GM18517 (cell line): ENCODE data around the gene AKR7A2.

Experiments used
- ATAC-seq: cut with Tn5 transposase; IDR thresholded peaks from one replicate; pipeline ENCODE4 v1.9.1; 2021; ENCODE audit warnings: mild to moderate bottlenecking, moderate library complexity; ENCODE audit not compliant: unreplicated experiment

The AKR7A2 gene

DNA sequence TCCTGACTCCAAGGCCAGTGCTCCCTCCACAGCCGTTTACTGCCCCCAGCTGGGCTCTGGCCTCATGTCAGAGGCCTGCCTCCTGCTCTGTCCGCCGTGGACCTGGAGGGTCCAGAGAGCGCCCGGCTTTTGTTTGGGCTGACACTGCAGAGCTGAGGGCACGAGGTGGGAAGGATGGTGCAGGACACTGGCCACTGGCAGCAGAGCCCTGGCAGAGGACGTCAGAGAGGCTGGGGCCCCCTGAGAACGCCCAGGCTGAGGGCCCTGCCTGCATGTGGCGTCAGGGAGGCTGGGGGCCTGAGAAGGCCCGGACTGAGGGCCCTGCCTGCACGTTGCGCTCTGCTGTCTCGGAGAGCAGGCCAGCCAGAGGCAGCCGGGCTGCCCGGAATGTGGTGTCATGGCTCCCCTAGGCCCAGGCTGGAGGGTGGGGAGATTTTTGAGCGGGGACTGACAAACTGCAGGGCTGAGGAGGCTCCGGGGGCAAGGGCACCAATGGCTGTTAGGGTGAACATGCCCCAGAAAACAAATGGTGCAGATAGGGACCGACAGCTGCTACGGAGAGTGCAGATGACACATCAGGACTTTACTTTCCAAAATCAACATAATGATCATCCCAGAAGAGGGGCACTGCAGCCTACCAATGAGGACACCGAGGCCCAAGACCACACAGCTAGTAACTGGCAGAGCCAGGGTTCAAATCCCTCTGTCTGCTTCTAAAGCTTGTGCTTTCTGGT is 31.8 kb upstream of the AKR7A2 start:
- no peak for ATAC-seq

DNA sequence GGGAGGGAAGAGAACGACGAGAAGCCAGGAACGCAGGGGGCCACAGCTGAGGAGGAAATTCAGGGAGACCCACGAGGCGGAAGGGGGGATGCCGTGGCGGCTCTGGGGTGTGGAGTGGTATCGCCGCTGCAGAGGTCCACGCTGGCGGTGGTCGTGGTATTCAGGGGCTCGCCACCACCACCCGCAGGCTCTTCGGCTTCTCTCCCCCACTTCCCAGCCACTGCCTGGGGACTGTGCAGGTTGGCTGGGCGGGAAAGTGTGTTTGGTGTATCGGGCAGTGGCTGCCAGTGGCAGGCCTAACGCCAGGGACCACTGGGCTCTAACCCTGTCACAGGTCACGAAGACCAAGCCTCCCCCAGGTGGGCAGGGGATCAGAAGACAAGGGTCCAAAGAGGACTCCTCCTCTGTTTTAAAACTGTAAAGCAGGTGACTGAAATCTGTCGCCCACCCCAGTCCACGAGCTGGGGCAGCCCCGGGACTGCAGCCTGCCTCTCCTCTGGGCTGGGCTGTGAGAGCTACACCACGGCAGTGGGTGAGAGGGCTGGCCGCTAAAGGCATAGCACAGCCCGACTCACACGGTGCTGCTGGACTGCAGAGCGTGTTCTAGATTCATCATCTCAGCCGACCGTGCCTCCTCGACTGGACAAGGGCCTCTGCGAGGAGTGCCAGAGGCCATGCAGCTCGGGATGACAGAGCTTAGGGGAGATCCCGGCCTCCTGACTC is 31.1 kb upstream of the AKR7A2 start:
- no peak for ATAC-seq

DNA sequence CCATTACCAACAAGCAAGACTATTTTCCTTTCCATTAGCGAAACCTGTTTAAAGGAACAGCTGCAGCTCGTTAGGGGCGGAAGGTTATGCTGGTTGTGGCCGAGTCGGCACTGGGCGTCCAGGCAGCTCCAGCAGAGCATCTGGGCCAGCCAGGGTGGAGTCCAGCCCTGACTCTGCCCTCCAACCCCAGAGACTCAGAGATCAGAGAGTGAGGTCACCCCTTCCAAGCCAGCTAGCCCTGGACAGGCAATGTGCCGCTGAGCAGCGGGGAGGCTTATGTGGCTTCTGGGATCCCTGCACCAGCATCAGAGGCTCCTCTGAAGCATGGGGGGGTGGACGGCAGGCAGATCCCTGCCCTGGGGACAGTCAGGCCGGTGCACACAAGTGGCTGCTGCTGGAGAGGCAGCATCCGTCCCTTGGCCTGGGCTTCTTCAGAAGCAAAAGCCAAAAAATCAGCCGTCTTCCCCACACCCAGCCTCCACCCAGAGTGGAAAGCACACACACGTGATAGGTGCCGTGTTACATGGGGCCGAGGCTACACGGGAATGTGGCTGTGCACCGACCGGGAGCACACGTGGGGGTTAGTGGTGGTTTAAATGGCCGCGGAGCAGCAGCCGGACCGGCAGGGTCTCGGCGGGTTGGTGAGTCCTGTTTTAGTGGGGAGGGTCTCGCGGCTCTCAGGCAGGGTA is 30.3 kb upstream of the AKR7A2 start:
- no peak for ATAC-seq

DNA sequence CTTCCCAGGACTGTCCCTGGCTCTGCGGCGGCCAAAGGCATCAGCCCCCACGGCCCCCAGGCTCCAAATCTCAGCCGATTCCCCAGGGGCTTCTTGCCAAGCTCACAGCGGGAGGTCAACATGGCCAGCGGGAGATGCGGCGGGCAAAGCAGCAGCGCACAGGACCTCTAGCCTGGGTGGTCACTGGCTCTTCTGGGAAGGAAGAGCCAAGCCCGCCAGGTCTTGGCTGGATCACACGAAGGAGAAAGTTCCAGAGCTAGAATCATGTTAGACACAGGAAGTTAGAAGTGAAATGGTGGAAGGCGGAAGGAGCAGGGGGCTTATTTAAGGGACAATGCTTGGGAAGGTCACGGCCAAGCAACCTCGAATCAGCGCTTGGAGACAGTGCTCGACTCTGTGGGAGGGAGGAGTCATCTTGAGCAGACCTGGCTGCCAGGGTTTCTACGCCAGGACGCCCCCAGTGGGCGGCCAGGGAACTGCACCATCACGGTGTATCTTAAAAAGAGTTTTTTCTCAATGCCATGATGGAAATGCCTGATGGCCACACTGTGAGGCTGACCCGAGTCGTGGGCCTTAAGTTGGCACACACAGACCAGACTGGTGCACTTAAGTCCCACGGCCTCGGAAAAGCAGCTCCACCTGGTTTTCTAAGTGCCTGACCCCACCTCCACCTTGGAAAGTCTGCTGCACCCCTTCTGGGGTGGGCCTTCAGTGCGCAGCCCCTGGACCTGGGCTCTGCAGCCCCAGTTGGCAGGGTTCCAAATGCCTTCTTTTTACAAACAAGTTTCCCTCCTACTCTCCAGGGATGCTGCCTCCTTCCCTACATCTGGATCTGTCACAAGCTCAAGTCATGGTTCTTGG is 29.5 kb upstream of the AKR7A2 start:
- no peak for ATAC-seq

DNA sequence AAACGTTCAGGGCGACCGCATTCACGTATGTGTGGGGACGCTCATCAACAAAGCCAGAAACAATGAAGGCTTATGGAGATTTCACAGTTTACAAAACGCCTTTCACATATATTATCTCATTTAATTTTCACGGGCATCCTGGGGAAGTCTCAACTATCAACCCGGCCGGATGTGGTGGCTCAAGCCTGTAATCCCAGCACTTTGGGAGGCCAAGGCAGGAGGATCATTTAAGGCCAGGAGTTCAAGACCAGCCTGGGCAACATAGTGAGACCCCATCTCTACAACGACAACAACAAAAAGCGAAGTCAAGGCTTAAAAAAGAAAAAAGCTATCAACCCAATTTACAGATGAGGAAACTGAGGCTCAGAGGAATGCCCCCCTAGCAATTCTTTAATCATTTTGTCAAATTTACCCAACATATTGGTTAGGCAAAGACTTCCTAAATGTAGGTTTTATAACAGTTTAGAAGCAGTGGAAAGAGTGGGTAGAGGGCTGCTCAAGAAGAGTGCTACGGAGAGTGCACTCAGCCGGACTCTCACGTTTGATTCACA is 28.5 kb upstream of the AKR7A2 start:
- ATAC-seq: no peak

DNA sequence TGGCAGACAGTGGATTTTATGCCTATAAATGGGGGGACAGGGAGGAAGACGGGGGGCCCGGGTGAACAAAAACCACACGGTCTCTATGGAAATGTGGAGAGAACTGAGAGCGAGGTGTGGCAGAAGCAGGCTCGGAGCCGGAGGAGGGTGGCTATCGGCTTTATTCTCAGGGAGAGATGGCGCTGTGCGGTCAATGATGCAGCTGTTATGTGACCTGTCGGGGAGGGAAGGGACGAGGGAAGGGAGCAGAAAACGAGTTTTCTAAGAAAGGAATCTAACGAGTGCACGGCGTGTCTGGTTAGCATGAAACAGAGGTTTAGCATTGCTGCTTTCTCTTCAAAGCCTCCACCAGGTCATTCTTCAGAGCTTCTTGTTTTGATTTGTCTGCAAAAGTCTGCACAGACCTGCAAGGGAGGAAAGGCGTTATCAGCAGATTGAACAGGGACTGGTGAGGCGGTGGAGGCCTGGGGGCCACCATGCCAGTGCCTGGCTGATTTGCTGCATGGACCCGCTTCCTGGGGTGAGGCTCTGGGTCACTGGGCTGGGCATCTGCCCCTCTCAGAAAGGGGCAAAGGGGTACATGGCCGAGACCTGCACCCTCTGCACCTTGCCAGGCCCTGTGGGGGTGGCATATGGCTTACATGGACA is 27.4 kb upstream of the AKR7A2 start:
- ATAC-seq: no peak

DNA sequence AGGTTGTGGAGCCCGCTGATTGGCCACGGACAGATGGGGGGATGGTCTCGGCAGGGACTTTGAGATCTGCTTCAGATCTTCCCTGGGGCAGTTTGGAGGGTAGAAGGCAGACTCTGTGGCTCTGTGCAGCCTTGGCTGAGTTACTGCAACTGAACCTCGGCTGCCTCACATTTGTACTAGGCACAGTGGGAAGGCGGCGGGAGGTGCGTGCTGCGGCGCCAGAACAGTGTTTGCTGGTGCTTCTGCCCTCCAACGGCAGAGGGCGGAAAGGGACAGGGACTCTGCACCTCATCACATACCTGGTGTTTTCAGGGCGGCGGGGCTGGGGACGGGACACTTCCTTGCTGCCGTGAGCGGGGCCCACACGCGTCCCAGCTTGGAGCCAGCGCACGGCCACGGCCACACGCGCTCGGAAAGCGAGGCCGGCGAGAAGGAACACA is 26.4 kb upstream of the AKR7A2 start:
- ATAC-seq: no peak

DNA sequence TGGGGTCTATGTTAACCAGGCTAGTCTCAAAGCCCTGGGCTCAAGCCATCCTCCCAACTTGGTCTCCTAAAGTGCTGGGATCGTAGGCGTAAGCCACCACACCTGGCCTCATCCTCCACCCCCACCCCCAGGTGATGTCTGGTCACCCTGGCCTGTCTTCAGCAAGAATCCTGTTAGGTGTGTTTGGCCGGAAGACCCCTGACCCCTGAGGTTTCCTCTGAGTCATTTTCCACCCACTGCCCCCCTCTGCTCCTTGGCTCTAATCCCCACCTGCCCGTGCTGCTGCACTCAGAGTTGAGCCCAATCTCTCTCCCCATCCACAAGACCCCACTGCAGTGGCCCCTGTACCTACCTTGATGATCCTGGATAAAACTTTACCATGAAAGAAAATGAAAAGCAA is 25.3 kb upstream of the AKR7A2 start:
- ATAC-seq: no peak

DNA sequence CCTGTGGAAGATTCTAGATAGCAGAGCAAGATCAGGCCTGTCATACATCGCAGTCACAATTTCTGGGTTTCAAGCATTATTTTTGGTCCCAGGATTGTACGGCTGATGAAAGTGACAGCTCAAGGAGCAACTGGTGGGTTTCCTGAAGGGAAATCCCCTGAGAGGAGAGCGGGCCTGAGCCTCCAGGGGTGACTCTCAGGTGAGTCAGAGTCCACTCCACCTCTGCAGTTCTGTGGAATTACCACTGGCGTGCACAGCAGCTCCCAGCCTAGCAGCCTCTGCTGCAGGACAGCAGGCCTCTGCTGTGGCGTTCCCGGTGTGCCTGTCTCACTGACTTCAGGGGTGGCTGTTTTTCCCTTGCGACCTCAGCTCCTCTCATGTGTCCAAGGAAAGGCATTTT is 24.6 kb upstream of the AKR7A2 start:
- no peak for ATAC-seq

DNA sequence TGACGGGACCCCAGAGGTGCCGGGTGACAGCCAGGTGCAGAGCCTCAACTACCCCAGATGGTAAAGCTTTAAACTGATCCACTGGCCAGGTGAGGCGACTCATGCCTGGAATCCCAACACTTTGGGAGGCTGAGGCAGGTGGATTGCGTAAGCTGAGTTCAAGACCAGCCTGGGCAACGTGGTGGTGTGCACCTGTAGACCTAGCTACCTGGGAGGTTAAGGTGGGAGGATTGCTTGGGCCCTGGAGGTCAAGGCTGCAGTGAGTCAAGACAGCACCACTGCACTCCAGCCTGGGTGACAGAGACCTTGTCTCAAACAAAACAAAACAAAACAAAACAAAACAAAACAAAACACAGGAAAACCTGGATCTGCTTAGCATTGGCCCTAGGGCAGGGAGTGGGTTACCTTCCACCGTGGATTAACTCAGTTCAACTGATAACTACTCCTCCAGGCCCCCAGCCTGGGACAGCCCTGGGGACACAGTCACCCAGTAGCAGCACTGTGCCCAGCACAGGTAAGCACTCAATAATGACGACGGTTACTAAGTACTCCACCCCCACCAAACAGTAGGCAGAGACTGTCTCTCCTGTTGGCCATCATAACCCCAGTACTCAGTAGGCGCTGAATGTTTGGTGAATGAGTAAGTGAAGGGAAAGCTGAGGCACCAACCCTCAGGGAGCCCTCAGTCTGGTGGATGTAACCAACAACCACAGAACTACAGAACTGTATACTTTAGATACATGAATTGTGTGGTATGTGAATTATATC is 21.8 kb upstream of the AKR7A2 start:
- no peak for ATAC-seq

DNA sequence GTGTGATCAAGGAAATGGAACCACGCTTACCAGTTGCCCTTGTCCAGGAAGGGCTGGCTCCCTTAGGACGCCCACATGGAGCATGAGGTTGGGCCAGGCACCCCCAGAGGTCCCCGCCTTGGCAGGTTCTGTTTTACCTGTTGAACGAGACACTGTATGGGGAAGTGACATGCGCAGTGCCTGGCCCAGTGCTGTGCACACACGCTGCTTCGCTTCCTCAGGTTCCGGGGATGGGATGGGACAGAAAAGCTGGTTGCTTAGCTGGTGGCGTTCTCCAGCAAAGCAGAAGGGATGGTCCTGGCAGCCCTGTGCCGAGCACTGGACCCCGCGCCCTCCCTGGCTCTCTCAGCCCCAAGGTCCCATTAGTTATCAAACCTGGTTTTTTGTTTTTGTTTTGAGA is 20.9 kb upstream of the AKR7A2 start:
- ATAC-seq: no peak

DNA sequence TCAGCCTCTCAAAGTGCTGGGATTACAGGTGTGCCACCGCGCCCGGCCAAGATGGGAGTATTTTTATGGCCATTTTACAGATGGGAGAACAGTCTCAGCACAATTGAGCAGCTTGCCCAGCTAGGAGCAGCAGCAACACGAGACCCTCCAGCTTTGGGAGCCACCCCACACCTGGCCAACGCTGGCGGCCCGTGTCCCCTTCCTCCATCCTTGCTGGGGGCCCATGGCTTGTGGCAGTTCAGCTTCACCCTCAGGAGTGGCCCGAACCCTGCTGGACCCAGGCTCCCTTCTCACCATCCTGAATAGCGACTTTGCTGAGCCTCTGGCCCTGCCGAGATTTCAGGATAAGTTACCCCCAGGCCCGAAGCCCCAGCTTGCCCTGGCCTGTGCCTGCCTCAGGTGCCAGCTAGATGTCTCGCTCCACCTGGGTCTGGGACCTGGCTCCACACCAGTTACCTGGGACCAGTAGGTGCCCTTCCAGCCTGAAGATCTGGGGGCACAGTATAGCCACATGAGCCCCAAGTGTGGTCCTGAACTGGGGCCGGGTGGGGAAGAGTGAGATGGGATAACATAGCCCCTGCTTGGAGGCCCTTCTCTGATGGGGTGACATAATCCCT is 19.4 kb upstream of the AKR7A2 start:
- ATAC-seq: no peak

DNA sequence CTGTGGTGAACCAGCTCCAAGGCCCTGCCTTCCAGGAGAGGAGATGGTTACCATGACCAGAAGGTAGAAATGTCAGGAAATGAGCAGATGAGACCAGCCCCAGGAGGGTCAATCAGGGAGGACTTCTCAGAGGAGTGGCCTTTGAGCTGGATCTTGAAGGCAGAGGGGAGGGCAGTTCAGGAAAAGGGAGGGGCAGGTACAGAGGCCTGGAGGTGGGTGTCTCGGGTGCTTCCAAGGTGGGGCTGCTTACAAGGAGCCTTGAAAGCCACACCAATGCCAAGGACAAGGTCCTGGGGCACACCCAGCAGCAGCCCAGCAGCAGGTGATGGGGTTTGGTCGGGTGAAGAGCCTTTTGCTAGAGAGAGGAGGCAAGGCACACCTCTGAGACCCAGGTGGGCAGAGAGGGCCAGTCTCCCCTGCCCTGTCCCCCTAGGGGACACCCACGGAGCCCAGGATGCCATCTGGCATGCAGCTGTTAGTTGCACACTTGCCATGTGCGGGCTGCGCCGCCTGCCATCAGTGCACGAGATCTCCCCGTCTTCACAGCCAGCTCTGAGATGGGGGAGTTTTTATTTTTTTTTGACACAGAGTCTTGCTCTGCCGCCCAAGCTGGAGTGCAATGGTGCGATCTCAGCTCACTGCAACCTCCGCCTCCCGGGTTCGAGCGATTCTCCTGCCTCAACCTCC is 18.6 kb upstream of the AKR7A2 start:
- no peak for ATAC-seq

DNA sequence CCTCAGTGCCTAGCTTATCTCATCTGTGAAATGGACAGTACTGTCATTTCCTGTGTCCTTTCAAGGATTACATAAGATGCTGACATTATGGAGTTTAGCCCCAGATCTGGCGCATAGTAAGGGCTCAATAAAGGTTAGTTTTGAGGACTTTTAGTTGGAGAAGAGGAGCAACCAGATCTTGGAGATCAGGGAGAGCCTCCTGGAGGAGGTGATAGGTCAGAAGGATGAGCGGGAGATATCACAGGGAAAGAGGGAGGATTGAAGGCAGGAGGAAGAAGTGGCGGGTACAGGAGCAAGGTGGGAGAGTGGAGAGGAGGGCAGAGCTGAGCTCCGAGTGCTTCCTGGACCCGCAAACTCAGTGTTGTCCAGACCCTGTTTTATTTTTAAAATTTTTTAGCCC is 17.7 kb upstream of the AKR7A2 start:
- no peak for ATAC-seq

DNA sequence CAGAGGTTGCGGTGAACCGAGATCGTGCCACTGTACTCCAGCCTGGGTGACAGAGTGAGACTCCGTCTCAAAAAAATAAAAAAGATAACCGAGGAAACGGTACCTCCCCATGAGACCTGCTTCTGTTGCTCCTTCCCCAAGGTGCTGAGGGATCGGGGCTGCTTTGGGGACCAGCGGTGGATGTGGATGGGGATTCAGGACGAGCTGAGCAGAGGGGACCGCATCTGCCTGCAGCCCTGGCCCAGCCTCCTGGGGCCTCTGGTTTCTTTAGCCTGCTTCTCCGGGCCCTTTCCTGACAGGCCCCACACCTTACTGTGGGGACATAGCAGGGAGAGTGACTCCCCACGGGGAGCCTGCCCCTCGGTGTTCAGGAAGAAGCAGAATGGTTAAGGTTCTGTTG is 17.2 kb upstream of the AKR7A2 start:
- no peak for ATAC-seq

DNA sequence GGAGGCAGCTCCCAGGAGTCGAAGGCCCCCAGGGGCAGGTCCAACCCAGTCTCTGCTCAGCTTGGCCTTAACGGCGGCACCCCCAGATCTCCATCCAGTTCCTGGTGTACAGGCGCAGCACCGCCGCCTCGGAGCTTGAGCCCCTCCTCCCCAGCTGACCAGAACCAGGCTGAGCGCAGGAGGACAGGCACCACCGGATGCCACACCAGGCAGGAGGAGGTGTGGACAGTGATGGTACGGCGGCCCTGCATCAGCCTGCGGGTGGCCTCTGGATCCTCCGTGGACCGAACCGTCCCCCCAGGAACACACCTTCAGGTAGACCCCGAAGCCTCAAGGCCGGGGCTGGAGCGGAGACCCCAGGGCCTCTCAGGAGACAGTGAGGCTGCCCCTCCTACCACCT is 16.5 kb upstream of the AKR7A2 start:
- ATAC-seq: no peak

DNA sequence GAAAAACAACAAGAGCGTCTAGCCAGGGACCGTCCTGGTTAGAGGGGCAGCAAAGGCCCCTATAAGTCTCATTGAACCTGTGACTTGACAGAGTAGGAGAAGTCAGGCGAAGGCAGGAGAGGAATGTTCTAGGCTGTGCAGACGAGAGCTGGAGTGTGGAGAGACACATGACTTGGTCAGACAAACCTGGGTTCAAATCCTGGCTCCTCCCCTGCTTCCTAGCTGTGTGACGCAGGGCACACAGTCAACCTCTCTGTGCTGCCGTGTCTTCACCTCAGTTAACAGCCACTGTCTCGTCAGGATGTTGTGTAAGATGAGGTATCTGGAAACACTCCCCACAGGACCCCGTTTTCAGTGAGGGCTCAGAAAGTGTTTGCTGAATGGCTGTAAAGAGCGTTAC is 15.8 kb upstream of the AKR7A2 start:
- ATAC-seq: no peak

DNA sequence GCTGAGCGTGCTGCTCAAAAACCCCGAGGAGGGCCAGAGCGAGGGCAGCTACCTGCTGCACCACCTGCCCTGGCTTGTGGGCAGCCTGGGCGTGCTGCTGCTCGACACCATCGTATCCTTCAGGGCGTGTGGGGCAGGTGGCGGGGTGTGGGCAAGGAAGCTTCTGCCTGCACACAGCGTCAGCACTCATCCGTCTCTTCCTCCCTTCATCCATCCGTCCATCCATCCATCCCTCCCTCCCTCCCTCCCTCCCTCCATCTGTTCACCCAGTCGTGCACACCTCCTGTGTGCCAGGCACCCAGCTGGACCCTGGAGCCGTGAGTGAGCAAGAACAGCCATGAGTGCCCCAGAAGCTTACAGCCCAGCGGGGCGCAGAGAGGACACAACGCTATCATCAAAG is 15.4 kb upstream of the AKR7A2 start:
- ATAC-seq: no peak

DNA sequence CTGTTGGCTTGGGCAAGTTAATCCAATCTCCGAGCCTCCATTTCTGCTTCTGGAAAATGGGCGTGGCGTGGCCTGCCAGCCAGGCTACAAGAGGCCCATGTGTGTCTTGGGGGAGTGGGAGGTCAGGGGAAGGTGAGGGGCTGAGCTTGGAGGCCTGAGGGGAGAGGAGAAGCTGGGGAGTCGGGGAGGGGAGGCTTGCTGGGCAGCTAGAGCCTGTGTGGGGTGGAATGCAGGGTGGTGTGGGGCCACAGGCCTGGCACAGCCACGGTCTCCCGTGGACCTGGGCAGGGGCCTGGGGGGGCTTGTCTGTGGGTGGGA is 14.8 kb upstream of the AKR7A2 start:
- ATAC-seq: no peak
